Vagina (tissue), 2 donors: ENCODE results near the gene LRGUK. TPM values are rescaled to one million over a fixed set of nuclear protein-coding genes. Genes with fewer than 3 reads are reported as not detected.
A peak's percentile ranks its signal among the peaks of the same experiment; 100 is the strongest.

ENCODE experiments used
- DNase-seq, 2 donors: peaks; one replicate each; pipeline ENCODE4 v3.0.0-alpha.2; 2017; ENCODE audit errors: extremely low spot score in 2 of 2
- H3K27ac ChIP-seq: fragments of 200-600 bp; sonication (generic); one replicate; pipeline ENCODE4 v1.5.1; 2019
- H3K27me3 ChIP-seq: fragments of 200-600 bp; sonication (generic); one replicate; pipeline ENCODE4 v1.5.1; 2019
- H3K36me3 ChIP-seq, 2 donors: fragments of 200-600 bp; sonication (generic); one replicate each; pipeline ENCODE4 v1.5.1; 2017 to 2019
- H3K4me1 ChIP-seq: fragments of 200-600 bp; sonication (generic); one replicate; pipeline ENCODE4 v1.5.1; 2019
- H3K4me3 ChIP-seq, 2 donors: fragments of 200-600 bp; sonication (generic); 1 replicate in 1 of 2; 2 replicates in 1 of 2; pipeline ENCODE4 v1.5.1; 2016 to 2019
- H3K9me3 ChIP-seq: fragments of 200-600 bp; sonication (generic); one replicate; pipeline ENCODE4 v1.5.1; 2019
- POLR2A ChIP-seq, 2 donors: fragments of 450-650 bp; IDR thresholded peaks; one replicate each; pipeline ENCODE4 v1.6.1; 2017; ENCODE audit warnings: antibody characterized with exemption in 2 of 2, mild to moderate bottlenecking in 2 of 2, moderate library complexity in 2 of 2
- POLR2AphosphoS5 ChIP-seq, 2 donors: sonication (generic); formaldehyde crosslinking; IDR thresholded peaks; one replicate each; pipeline ENCODE4 v1.9.0; 2017; ENCODE audit warnings: antibody characterized with exemption in 2 of 2, mild to moderate bottlenecking in 2 of 2, low read depth in 1 of 2; ENCODE audit not compliant: insufficient read depth in 1 of 2
- intact Hi-C: fragments of 100-400 bp; cut with DNase I; formaldehyde crosslinking; loops from one replicate; pipeline ENCODE4 v1.15.1; 2023
- total RNA-seq: library from RNA; depleted of rRNA; stranded (reverse); fragments of >200 nt; gene quantifications from one replicate; pipeline ENCODE4 v1.2.3, GENCODE V29; 2016
- TF ChIP-seq, protein P1 (sequence below), 3 experiments: fragments of 450-650 bp in 2 of 3; fragments of 200-600 bp in 1 of 3; sonication (generic) in 1 of 3; IDR thresholded peaks; one replicate each; pipeline ENCODE4 v1.5.1; 2017 to 2019; ENCODE audit warnings: antibody characterized with exemption in 3 of 3, mild to moderate bottlenecking in 2 of 3, moderate library complexity in 2 of 3

Gene LRGUK
- total RNA-seq, 1 donor from 2014 or later, result 2.9 TPM

DNA sequence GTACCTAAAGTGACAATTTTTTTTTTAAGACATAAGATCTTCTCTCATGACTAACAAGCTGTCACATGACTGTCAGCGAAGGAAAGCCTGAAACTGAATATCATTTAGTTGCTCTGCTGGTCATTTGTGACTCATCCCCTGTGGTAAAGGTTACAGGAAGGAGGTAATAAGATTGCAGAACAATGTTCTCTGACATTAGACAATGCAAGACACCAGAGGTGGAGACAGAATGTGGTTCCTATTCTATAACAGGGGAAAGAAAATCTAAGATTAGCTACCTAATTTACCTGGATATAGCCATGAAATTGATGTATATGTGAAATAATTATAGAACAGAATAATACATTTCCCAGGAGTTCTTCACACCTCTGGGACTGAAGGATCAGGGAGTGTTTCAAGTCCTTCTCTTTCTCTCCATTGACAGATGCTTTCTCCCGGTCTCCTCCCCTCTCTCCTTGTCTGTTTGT lies 47.7 kb downstream of the LRGUK start:
- no peak overlapping the region for H3K4me3 ChIP-seq
- TF ChIP-seq POLR2A (IDR thresholded peaks at IDR 0.05), result no peak
- TF ChIP-seq, protein P1, sequence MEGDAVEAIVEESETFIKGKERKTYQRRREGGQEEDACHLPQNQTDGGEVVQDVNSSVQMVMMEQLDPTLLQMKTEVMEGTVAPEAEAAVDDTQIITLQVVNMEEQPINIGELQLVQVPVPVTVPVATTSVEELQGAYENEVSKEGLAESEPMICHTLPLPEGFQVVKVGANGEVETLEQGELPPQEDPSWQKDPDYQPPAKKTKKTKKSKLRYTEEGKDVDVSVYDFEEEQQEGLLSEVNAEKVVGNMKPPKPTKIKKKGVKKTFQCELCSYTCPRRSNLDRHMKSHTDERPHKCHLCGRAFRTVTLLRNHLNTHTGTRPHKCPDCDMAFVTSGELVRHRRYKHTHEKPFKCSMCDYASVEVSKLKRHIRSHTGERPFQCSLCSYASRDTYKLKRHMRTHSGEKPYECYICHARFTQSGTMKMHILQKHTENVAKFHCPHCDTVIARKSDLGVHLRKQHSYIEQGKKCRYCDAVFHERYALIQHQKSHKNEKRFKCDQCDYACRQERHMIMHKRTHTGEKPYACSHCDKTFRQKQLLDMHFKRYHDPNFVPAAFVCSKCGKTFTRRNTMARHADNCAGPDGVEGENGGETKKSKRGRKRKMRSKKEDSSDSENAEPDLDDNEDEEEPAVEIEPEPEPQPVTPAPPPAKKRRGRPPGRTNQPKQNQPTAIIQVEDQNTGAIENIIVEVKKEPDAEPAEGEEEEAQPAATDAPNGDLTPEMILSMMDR (IDR thresholded peaks at IDR 0.05), result no peak
- peak in 1 of 2 donors; percentile 57 for TF ChIP-seq POLR2AphosphoS5 (IDR thresholded peaks at IDR 0.05; ENCODE audit: insufficient read depth in 1 of 2, low read depth in 1 of 2)
- no peaks in the 10 kb centered on the region for H3K27me3 ChIP-seq
- H3K36me3 ChIP-seq, result no peaks in the 10 kb centered on the region
- no peak for DNase-seq
- H3K4me1 ChIP-seq, result no peaks in the 10 kb centered on the region
- intact Hi-C loops, result no loop called here
- H3K27ac ChIP-seq, result no peak overlapping the region
- no peaks in the 10 kb centered on the region for H3K9me3 ChIP-seq

DNA sequence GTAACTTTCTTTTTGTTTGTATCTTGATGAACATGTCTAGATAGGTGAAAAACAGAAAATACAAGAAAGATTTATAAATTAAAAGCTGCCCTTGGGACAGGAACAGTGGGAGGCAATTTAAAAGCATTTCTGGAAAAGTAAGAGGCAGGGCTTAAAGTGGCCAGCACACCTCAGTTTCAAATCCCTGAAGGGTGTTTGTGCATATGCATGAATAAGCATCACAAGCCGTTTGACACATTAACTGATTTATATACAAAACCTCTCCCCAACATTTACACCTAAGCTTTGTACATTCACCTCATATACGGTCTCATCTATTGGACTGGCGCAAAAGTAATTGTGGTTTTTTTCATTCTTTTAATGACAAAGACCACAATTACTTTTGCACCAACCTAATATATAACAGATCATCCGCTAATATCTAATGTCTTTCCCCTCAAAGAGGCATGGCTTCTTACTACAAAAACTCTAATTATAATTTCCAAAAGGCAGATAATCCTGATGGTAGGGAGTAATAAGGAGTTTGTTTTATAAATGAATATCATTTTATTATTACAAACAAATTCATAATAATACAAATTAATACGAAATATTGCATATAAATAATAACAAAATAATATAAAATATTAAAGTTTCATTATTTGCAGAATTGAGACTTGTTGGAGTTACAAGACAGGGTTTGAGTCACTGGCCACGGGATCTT lies 48.3 kb downstream of the LRGUK start:
- Histone ChIP-seq H3K9me3 (no peaks in the 10 kb centered on the region), H3K4me1 (no peaks in the 10 kb centered on the region), H3K4me3 (no peak overlapping the region), H3K36me3 (no peaks in the 10 kb centered on the region), H3K27ac (no peak overlapping the region), H3K27me3 (no peaks in the 10 kb centered on the region)
- TF ChIP-seq POLR2AphosphoS5 (IDR thresholded peaks at IDR 0.05; ENCODE audit: insufficient read depth in 1 of 2, low read depth in 1 of 2) (no peak), POLR2A (IDR thresholded peaks at IDR 0.05) (no peak)
- TF ChIP-seq, protein P1 (IDR thresholded peaks at IDR 0.05), result no peak
- intact Hi-C loops, result no loop called here
- no peak for DNase-seq

DNA sequence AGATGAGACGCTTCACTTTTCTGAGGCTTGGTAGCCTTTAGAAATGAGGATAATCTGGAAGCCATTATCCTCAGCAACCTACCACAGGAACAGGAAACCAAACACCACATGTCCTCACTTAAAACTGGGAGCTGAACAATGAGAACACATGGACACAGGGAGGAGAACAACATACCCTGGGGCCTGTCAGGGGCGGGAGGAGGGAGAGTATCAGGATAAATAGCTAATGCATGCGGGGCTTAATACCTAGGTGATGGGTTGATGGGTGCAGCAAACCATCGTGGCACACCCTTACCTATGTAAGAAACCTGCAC lies 48.9 kb downstream of the LRGUK start:
- no peak for TF ChIP-seq POLR2AphosphoS5 (IDR thresholded peaks at IDR 0.05; ENCODE audit: insufficient read depth in 1 of 2, low read depth in 1 of 2)
- no peak for TF ChIP-seq POLR2A (IDR thresholded peaks at IDR 0.05)
- TF ChIP-seq, protein P1 (IDR thresholded peaks at IDR 0.05), result no peak
- DNase-seq, result no peak
- no peaks in the 10 kb centered on the region for H3K36me3 ChIP-seq
- H3K27me3 ChIP-seq, result no peaks in the 10 kb centered on the region
- no peaks in the 10 kb centered on the region for H3K4me1 ChIP-seq
- H3K27ac ChIP-seq, result no peak overlapping the region
- H3K4me3 ChIP-seq, result no peak overlapping the region
- intact Hi-C loops, result no loop called here
- no peaks in the 10 kb centered on the region for H3K9me3 ChIP-seq

DNA sequence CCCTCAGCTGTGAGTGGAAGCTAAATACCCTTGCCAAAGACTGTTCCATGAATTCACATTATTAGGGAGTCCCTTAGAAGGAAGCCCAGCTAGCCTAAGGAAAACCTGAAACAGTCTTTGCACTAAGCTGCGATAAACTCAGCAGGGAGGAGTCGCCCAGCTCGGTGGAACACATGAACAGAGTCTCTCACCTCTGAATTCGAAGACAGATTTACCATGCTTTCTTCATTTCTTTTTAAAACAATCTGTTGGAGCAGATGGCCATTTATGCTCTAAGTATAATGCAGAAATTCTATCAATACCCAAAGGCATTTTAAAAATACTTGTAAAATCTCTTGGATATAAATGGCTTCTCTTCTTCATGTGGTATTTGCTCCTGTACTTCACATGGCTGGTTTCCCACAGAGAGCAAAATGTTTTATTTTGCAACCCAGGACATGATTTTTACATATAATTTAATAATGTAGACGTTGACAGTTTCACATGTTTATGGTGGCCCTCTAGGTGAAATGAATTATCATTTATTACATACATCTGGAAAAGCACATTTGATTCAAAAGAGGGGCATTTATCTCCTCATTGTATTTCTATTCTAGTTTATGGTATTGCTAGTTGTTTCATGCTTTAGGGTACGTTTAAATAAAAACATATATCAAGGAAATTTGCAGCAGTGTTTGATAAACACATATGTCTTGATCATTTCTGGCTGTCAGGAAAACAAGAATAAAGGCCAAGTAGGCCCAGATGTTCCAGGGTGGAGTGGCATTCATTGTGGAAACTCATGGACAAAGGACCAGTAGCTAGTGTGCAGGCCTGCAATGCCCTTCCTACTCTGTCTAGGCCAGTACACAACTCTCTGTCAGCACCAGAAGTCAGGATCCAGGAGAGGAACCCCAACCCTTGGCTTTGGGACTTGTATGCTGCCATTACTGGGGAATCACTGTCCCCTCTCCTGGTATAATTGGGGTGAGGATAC lies 52.2 kb downstream of the LRGUK start:
- Histone ChIP-seq H3K27me3 (no peaks in the 10 kb centered on the region), H3K27ac (no peak overlapping the region), H3K9me3 (no peaks in the 10 kb centered on the region), H3K4me1 (no peaks in the 10 kb centered on the region), H3K36me3 (no peaks in the 10 kb centered on the region), H3K4me3 (no peak overlapping the region)
- TF ChIP-seq POLR2AphosphoS5 (IDR thresholded peaks at IDR 0.05; ENCODE audit: insufficient read depth in 1 of 2, low read depth in 1 of 2) (no peak), POLR2A (IDR thresholded peaks at IDR 0.05) (no peak)
- TF ChIP-seq, protein P1 (IDR thresholded peaks at IDR 0.05), result no peak
- no peak for DNase-seq
- intact Hi-C loops, result no loop called here
